Liver (tissue), 9 donors: ENCODE data around the gene CFAP61. TPM values are rescaled to one million over a fixed set of nuclear protein-coding genes. Genes with fewer than 3 reads are reported as not detected.

ENCODE experiments used
- DNase-seq: peaks from one replicate; pipeline ENCODE4 v3.0.0-alpha.2; 2017; ENCODE audit warnings: low spot score
- H3K27ac ChIP-seq, 2 donors: one replicate each; pipeline ENCODE4 v1.7.0; 2013; ENCODE audit warnings: inconsistent platforms in 2 of 2, low read length in 2 of 2, control low read depth in 1 of 2, low read depth in 1 of 2, mild to moderate bottlenecking in 1 of 2
- H3K27me3 ChIP-seq, 4 donors: one replicate each; pipeline versions ENCODE4 v1.6.1 to v1.7.0; 2013; ENCODE audit warnings: low read length in 3 of 4, inconsistent platforms in 1 of 4, mild to moderate bottlenecking in 1 of 4, moderate library complexity in 1 of 4; ENCODE audit not compliant: control insufficient read depth in 4 of 4, insufficient read depth in 4 of 4
- H3K36me3 ChIP-seq, 4 donors: one replicate each; pipeline versions ENCODE4 v1.6.1 to v1.7.0; 2013; ENCODE audit warnings: low read length in 3 of 4, mild to moderate bottlenecking in 3 of 4, low read depth in 1 of 4, moderate library complexity in 1 of 4; ENCODE audit not compliant: control insufficient read depth in 4 of 4, insufficient read depth in 3 of 4
- H3K4me1 ChIP-seq, 4 donors: one replicate each; pipeline versions ENCODE4 v1.6.1 to v1.7.0; 2013; ENCODE audit warnings: low read length in 3 of 4, mild to moderate bottlenecking in 3 of 4, moderate library complexity in 1 of 4; ENCODE audit not compliant: control insufficient read depth in 4 of 4, insufficient read depth in 4 of 4
- H3K4me3 ChIP-seq, 3 donors: one replicate each; pipeline versions ENCODE4 v1.6.1 to v1.7.0; 2013; ENCODE audit warnings: low read length in 3 of 3, control low read depth in 1 of 3, low read depth in 1 of 3, mild to moderate bottlenecking in 1 of 3
- H3K9ac ChIP-seq, 2 donors: one replicate each; pipeline ENCODE4 v1.7.0; 2013; ENCODE audit warnings: low read length in 2 of 2, mild to moderate bottlenecking in 2 of 2, moderate library complexity in 2 of 2, control low read depth in 1 of 2, low read depth in 1 of 2
- H3K9me3 ChIP-seq, 4 donors: one replicate each; pipeline versions ENCODE4 v1.6.1 to v1.7.0; 2013; ENCODE audit warnings: low read length in 3 of 4; ENCODE audit not compliant: control insufficient read depth in 4 of 4
- EGR1 ChIP-seq, 2 donors: IDR thresholded peaks; 2 replicates each; pipeline ENCODE4 v1.6.1; 2016 to 2018; ENCODE audit warnings: antibody characterized with exemption in 2 of 2, low read depth in 2 of 2
- FOXA2 ChIP-seq: IDR thresholded peaks from 2 replicates; pipeline ENCODE4 v1.6.1; 2016; ENCODE audit warnings: antibody characterized with exemption
- GABPA ChIP-seq, 2 donors: IDR thresholded peaks in 1 of 2; conservative IDR thresholded peaks in 1 of 2; 2 replicates each; pipeline ENCODE4 v1.6.1; 2016; ENCODE audit warnings: antibody characterized with exemption in 2 of 2, mild to moderate bottlenecking in 1 of 2, moderate library complexity in 1 of 2
- HNF4A ChIP-seq, 2 donors: conservative IDR thresholded peaks; 2 replicates each; pipeline ENCODE4 v1.6.1; 2016; ENCODE audit warnings: antibody characterized with exemption in 2 of 2, mild to moderate bottlenecking in 2 of 2
- HNF4G ChIP-seq: IDR thresholded peaks from 2 replicates; pipeline ENCODE4 v1.6.1; 2016; ENCODE audit warnings: antibody characterized with exemption
- JUND ChIP-seq, 2 donors: IDR thresholded peaks; 2 replicates each; pipeline ENCODE4 v1.6.1; 2016; ENCODE audit warnings: antibody characterized with exemption in 2 of 2
- RAD21 ChIP-seq, 2 donors: IDR thresholded peaks; 2 replicates each; pipeline ENCODE4 v1.6.1; 2016; ENCODE audit warnings: antibody characterized with exemption in 2 of 2, mild to moderate bottlenecking in 2 of 2
- REST ChIP-seq: IDR thresholded peaks from 2 replicates; pipeline ENCODE4 v1.6.1; 2016; ENCODE audit warnings: antibody characterized with exemption, mild to moderate bottlenecking
- RXRA ChIP-seq, 2 donors: IDR thresholded peaks; 2 replicates each; pipeline ENCODE4 v1.6.1; 2017 to 2018; ENCODE audit warnings: antibody characterized with exemption in 2 of 2, mild to moderate bottlenecking in 1 of 2
- SP1 ChIP-seq: IDR thresholded peaks from 2 replicates; pipeline ENCODE4 v1.6.1; 2018; ENCODE audit warnings: antibody characterized with exemption, mild to moderate bottlenecking
- TAF1 ChIP-seq: conservative IDR thresholded peaks from 2 replicates; pipeline ENCODE4 v1.6.1; 2016; ENCODE audit warnings: antibody characterized with exemption, mild to moderate bottlenecking
- YY1 ChIP-seq: IDR thresholded peaks from 2 replicates; pipeline ENCODE4 v1.6.1; 2016; ENCODE audit warnings: antibody characterized with exemption, mild to moderate bottlenecking
- ZBTB33 ChIP-seq: IDR thresholded peaks from 2 replicates; pipeline ENCODE4 v1.6.1; 2016; ENCODE audit warnings: antibody characterized with exemption
- WGBS: extraction: QIAGEN DNeasy Blood & Tissue Kit; methylation state at CpG from one replicate; pipeline ENCODE4 v1.1.7; 2013; 5-methylcytosine and 5-hydroxymethylcytosine counted together
- polyA plus RNA-seq, 2 donors: library from polyadenylated mRNA; stranded (reverse) in 1 of 2; unstranded in 1 of 2; fragments of 200-250 nt in 1 of 2; fragments of >200 nt in 1 of 2; fragmentation: Nextera tagmentation in 1 of 2; extraction: Ambion mirVana in 1 of 2; gene quantifications; one replicate each; pipeline versions ENCODE4 v1.2.1 to v1.2.3, GENCODE V29; 2013 to 2015
- total RNA-seq, 2 donors: library from RNA; depleted of rRNA; stranded (reverse); fragments of >200 nt; gene quantifications; one replicate each; pipeline ENCODE4 v1.2.3, GENCODE V29; 2014
- TF ChIP-seq, protein P1 (sequence below): IDR thresholded peaks from 2 replicates; pipeline ENCODE4 v1.6.1; 2016; ENCODE audit warnings: antibody characterized with exemption
- TF ChIP-seq, protein P2 (sequence below): IDR thresholded peaks from 2 replicates; pipeline ENCODE4 v1.6.1; 2016; ENCODE audit warnings: antibody characterized with exemption
- donor health status: healthy.
- donor health status: healthy.
- donor health status: healthy.
- donor health status: healthy.
- donor health status: healthy.

The CFAP61 gene
- total and polyA plus RNA-seq, 4 donors = 0.05 TPM; not detected in 3

- TF ChIP-seq FOXA2 (no peak), REST (no peak), YY1 (no peak), HNF4G (no peak), GABPA (IDR thresholded peaks at IDR 0.05 in 1 of 2, conservative IDR thresholded peaks at IDR 0.05 in 1 of 2) (no peak), TAF1 (no peak), RAD21 (IDR thresholded peaks at IDR 0.05) (no peak), HNF4A (conservative IDR thresholded peaks at IDR 0.05) (no peak), SP1 (no peak), EGR1 (IDR thresholded peaks at IDR 0.05; ENCODE audit: low read depth in 2 of 2) (no peak)
- TF ChIP-seq, protein P1, sequence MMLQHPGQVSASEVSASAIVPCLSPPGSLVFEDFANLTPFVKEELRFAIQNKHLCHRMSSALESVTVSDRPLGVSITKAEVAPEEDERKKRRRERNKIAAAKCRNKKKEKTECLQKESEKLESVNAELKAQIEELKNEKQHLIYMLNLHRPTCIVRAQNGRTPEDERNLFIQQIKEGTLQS = no peak
- Histone ChIP-seq H3K4me3 (no peak overlapping the region), H3K27me3 (no peaks in the 10 kb centered on the region), H3K36me3 (peaks cover 0 to 20% (median 11%) of the 10 kb centered on the region in 4 donors), H3K27ac (no peak overlapping the region), H3K4me1 (peaks cover 0 to 5% (median 3%) of the 10 kb centered on the region in 4 donors), H3K9ac (no peak overlapping the region), H3K9me3 (no peaks in the 10 kb centered on the region)
- no peak for DNase-seq
- 97% methylated on average over 5 of the region's 5 CpGs for WGBS
Observed at GRCh38 chr20:20404633-20405032, 352.3 kb downstream of the CFAP61 start.

DNA sequence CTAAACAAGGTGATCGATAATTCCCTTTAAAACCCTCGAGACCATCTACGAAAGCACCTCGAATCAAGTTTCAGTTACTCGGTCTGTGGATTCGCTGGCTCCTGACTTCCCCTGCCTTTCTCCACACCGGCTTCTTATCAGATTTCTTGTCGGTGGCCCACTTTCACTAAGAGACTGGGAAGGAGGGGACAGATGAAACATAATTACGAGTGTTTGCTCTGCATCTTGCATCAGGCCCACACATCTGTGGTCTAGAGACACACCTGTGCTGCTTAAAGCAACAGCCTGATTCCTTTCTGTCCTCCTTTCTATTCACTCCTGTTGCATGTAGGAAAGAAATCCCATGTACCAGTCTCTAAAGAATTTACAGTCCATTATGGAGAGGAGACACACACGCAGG lies 353.3 kb downstream of the CFAP61 start:
- DNase-seq = no peak
- Histone ChIP-seq H3K4me3 (no peak overlapping the region), H3K9me3 (no peaks in the 10 kb centered on the region), H3K27ac (no peak overlapping the region), H3K36me3 (peaks cover 0 to 20% (median 12%) of the 10 kb centered on the region in 4 donors), H3K27me3 (no peaks in the 10 kb centered on the region), H3K4me1 (peaks cover 0 to 2% (median 0%) of the 10 kb centered on the region in 4 donors), H3K9ac (no peak overlapping the region)
- 91% methylated on average over 10 of the region's 10 CpGs for WGBS
- TF ChIP-seq HNF4G (no peak), HNF4A (conservative IDR thresholded peaks at IDR 0.05) (no peak), JUND (IDR thresholded peaks at IDR 0.05) (no peak), ZBTB33 (no peak), TAF1 (no peak), RXRA (IDR thresholded peaks at IDR 0.05) (no peak), REST (no peak), EGR1 (IDR thresholded peaks at IDR 0.05; ENCODE audit: low read depth in 2 of 2) (no peak)
- TF ChIP-seq, protein P1 = no peak
- TF ChIP-seq, protein P2, sequence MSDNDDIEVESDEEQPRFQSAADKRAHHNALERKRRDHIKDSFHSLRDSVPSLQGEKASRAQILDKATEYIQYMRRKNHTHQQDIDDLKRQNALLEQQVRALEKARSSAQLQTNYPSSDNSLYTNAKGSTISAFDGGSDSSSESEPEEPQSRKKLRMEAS = no peak
